Mesenchymal stem cell (in vitro differentiated cells and primary cell): ENCODE measurements around the gene ANGEL1.

Experiments used
- DNase-seq: peaks from one replicate; pipeline ENCODE4 v3.0.0-alpha.2; 2013
- H2AFZ ChIP-seq: one replicate; pipeline ENCODE4 v1.6.1; 2013; ENCODE audit warnings: low read depth, mild to moderate bottlenecking, control low read depth, inconsistent platforms, low read length, moderate library complexity
- H2AK5ac ChIP-seq: 2 replicates; pipeline ENCODE4 v1.6.1; 2013; ENCODE audit warnings: low read length, moderate library complexity, mild to moderate bottlenecking, inconsistent platforms; ENCODE audit not compliant: severe bottlenecking
- H2BK120ac ChIP-seq: one replicate; pipeline ENCODE4 v1.6.1; 2013; ENCODE audit warnings: low read depth, mild to moderate bottlenecking, inconsistent platforms, low read length, moderate library complexity
- H2BK12ac ChIP-seq, 2 experiments: one replicate each; pipeline ENCODE4 v1.6.1; 2013; ENCODE audit warnings: inconsistent platforms in 2 of 2, low read length in 2 of 2, mild to moderate bottlenecking in 2 of 2, moderate library complexity in 2 of 2, control low read depth in 1 of 2
- H2BK15ac ChIP-seq: one replicate; pipeline ENCODE4 v1.6.1; 2013; ENCODE audit warnings: mild to moderate bottlenecking, low read depth, inconsistent platforms; ENCODE audit not compliant: poor library complexity, severe bottlenecking
- H2BK5ac ChIP-seq: 2 replicates; pipeline ENCODE4 v1.6.1; 2013; ENCODE audit warnings: low read depth, mild to moderate bottlenecking, low read length, control low read depth, inconsistent platforms; ENCODE audit not compliant: poor library complexity, severe bottlenecking
- H3K14ac ChIP-seq, 2 experiments: one replicate each; pipeline ENCODE4 v1.6.1; 2013; ENCODE audit warnings: inconsistent platforms in 2 of 2, low read length in 2 of 2, control low read depth in 1 of 2, mild to moderate bottlenecking in 1 of 2, moderate library complexity in 1 of 2
- H3K18ac ChIP-seq, 2 experiments: one replicate each; pipeline ENCODE4 v1.6.1; 2013; ENCODE audit warnings: inconsistent platforms in 2 of 2, low read length in 2 of 2, control low read depth in 1 of 2, low read depth in 1 of 2, mild to moderate bottlenecking in 1 of 2
- H3K23ac ChIP-seq, 2 experiments: one replicate each; pipeline ENCODE4 v1.6.1; 2013; ENCODE audit warnings: inconsistent platforms in 2 of 2, low read length in 2 of 2, mild to moderate bottlenecking in 2 of 2, moderate library complexity in 2 of 2, control low read depth in 1 of 2
- H3K27ac ChIP-seq: 2 replicates; pipeline ENCODE4 v1.5.1; 2013; ENCODE audit warnings: mild to moderate bottlenecking, moderate library complexity, low read length, control low read depth, inconsistent platforms; ENCODE audit not compliant: poor library complexity, severe bottlenecking
- H3K27me3 ChIP-seq, 2 experiments: 2 replicates each; pipeline versions ENCODE4 v1.6.1 to v1.7.0; 2013; ENCODE audit warnings: low read length in 2 of 2, mild to moderate bottlenecking in 2 of 2, moderate library complexity in 2 of 2, control low read depth in 1 of 2, inconsistent platforms in 1 of 2; ENCODE audit not compliant: control insufficient read depth in 1 of 2, insufficient read depth in 1 of 2
- H3K36me3 ChIP-seq, 2 experiments: 2 replicates each; pipeline versions ENCODE4 v1.6.1 to v1.7.0; 2013; ENCODE audit warnings: low read length in 2 of 2, control low read depth in 1 of 2, inconsistent platforms in 1 of 2, low read depth in 1 of 2, mild to moderate bottlenecking in 1 of 2; ENCODE audit not compliant: insufficient read depth in 2 of 2, control insufficient read depth in 1 of 2
- H3K4ac ChIP-seq, 2 experiments: one replicate each; pipeline ENCODE4 v1.6.1; 2013; ENCODE audit warnings: inconsistent platforms in 2 of 2, low read length in 2 of 2, mild to moderate bottlenecking in 2 of 2, moderate library complexity in 2 of 2, control low read depth in 1 of 2, low read depth in 1 of 2
- H3K4me1 ChIP-seq: 2 replicates; pipeline ENCODE4 v1.6.1; 2013; ENCODE audit warnings: low read depth, low read length, control low read depth; ENCODE audit not compliant: control insufficient read depth, insufficient read depth
- H3K4me2 ChIP-seq: 2 replicates; pipeline ENCODE4 v1.6.1; 2013; ENCODE audit warnings: low read length, mild to moderate bottlenecking, inconsistent platforms; ENCODE audit not compliant: poor library complexity, severe bottlenecking
- H3K4me3 ChIP-seq, 2 experiments: 2 replicates each; pipeline versions ENCODE4 v1.5.1 to v1.7.0; 2013; ENCODE audit warnings: low read length in 2 of 2, mild to moderate bottlenecking in 2 of 2, control low read depth in 1 of 2, low read depth in 1 of 2; ENCODE audit not compliant: insufficient read depth in 1 of 2
- H3K79me1 ChIP-seq: replicated peaks from 2 replicates; pipeline ENCODE4 v1.6.1; 2013; ENCODE audit warnings: mild to moderate bottlenecking, control low read depth, low read length, inconsistent platforms; ENCODE audit not compliant: poor library complexity, severe bottlenecking
- H3K9ac ChIP-seq: 2 replicates; pipeline ENCODE4 v1.7.0; 2013; ENCODE audit warnings: mild to moderate bottlenecking, low read length, moderate library complexity
- H3K9me3 ChIP-seq: 2 replicates; pipeline ENCODE4 v1.7.0; 2013; ENCODE audit warnings: mild to moderate bottlenecking, low read length; ENCODE audit not compliant: control insufficient read depth
- H4K8ac ChIP-seq: one replicate; pipeline ENCODE4 v1.6.1; 2013; ENCODE audit warnings: inconsistent platforms, mild to moderate bottlenecking, low read length, moderate library complexity
- H4K91ac ChIP-seq: one replicate; pipeline ENCODE4 v1.6.1; 2013; ENCODE audit warnings: mild to moderate bottlenecking, low read length, inconsistent platforms
- WGBS: methylation state at CpG from one replicate; pipeline ENCODE4 v1.1.7; 2013; ENCODE audit warnings: mixed read lengths; 5-methylcytosine and 5-hydroxymethylcytosine counted together

Gene ANGEL1

DNA sequence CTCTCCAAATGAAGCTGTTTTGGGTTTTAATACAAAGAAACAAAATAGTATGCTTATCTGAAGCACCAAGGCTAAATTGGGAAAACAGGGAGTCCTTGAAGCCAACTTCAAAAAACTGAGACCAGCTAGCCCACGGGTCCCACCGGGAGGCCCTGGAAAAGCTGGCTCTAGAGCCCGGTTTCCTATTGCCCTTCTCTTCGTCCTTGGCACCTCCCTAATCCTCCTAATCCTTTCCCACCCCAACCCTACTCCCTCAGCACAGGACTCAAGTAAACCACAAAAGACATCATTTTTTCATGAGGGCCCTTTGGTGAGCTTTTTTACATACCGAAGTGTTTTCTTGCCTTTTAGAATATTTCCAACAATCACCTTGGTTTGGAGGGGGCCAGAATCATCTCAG is 24.8 kb upstream of the ANGEL1 start:
- Histone ChIP-seq H3K27me3 (peaks cover 9 to 14% of the 10 kb centered on the region in 2 experiments), H2BK120ac (no peak overlapping the region), H3K36me3 (no peaks in the 10 kb centered on the region), H4K8ac (no peak overlapping the region), H3K14ac (no peak overlapping the region), H3K4me1 (no peaks in the 10 kb centered on the region), H3K18ac (no peak overlapping the region), H3K23ac (no peak overlapping the region), H3K4ac (no peak overlapping the region), H2BK5ac (no peak overlapping the region), H2BK12ac (no peak overlapping the region), H3K4me3 (no peak overlapping the region), H3K4me2 (no peak overlapping the region), H2AFZ (no peak overlapping the region), H2AK5ac (no peak overlapping the region), H3K79me1 (no peaks in the 10 kb centered on the region), H2BK15ac (no peak overlapping the region), H3K9ac (no peak overlapping the region), H3K9me3 (no peaks in the 10 kb centered on the region), H3K27ac (no peak overlapping the region), H4K91ac (no peak overlapping the region)
- 74% methylated on average over 5 of the region's 5 CpGs for WGBS
- DNase-seq: no peak

DNA sequence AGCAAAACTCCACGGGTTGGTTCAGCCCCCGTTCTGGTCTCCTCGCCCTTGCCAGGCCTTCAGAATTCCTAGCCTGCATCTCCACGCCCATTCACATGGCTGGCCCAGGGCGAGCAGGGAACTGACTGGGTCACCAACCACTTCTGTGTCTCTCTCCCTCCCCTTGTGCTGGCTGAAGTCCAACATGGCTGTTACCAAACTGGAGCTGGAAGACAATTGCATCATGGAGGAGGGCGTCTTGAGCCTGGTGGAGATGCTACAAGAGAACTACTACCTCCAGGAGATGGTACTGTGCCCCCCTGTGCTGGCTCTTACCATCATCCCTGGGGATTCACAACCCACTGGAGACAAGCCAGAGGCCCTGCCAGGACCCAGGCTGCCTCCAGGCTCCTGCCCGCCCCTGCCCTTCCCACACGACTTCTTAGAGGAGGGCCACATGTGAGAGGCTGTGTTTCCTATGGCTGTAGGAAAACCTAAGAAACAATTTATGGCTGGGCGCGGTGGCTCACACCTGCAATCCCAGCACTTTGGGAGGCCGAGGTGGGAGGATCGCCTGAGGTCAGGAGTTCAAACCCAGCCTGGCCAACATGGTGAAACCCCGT is 23.4 kb upstream of the ANGEL1 start:
- Histone ChIP-seq H3K4me2 (no peak overlapping the region), H3K14ac (no peak overlapping the region), H2BK12ac (no peak overlapping the region), H3K4me3 (no peak overlapping the region), H4K91ac (no peak overlapping the region), H4K8ac (no peak overlapping the region), H2AFZ (no peak overlapping the region), H2BK5ac (no peak overlapping the region), H2AK5ac (no peak overlapping the region), H3K27me3 (peaks cover 11 to 12% of the 10 kb centered on the region in 2 experiments), H2BK15ac (no peak overlapping the region), H3K4ac (no peak overlapping the region), H3K9ac (no peak overlapping the region), H3K36me3 (no peaks in the 10 kb centered on the region), H3K9me3 (no peaks in the 10 kb centered on the region), H3K23ac (no peak overlapping the region), H3K18ac (no peak overlapping the region), H3K79me1 (no peaks in the 10 kb centered on the region), H3K27ac (no peak overlapping the region), H3K4me1 (no peaks in the 10 kb centered on the region), H2BK120ac (no peak overlapping the region)
- no peak for DNase-seq
- WGBS: 86% methylated on average over 13 of the region's 13 CpGs

DNA sequence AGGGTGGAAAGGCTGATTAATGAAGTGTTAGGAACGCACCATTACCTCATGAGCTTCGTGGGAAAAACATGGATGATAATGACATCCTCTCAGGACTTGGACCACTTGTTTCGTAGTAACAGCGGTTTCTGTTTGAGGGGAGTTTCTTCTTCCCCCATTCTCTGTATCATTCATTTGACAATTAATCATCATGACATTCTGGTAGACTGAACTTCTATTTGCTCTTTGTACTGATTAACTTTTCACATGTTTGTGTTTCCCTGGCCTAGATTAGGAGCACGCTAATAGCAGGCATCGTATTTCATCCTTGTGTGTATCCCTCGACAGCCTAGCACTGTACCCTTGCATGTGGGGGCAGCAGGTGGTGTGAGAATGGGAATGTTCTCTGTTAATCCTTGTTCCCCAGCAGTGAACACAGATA is 21.6 kb upstream of the ANGEL1 start:
- no peak overlapping the region for H3K4me2 ChIP-seq
- H2BK12ac ChIP-seq: no peak overlapping the region
- H4K91ac ChIP-seq: no peak overlapping the region
- H2AK5ac ChIP-seq: no peak overlapping the region
- H3K79me1 ChIP-seq: no peaks in the 10 kb centered on the region
- no peak overlapping the region for H4K8ac ChIP-seq
- H2BK120ac ChIP-seq: no peak overlapping the region
- H2BK5ac ChIP-seq: no peak overlapping the region
- H2AFZ ChIP-seq: no peak overlapping the region
- no peak overlapping the region for H3K14ac ChIP-seq
- H3K23ac ChIP-seq: no peak overlapping the region
- H3K18ac ChIP-seq: no peak overlapping the region
- peaks cover 12 to 17% of the 10 kb centered on the region in 2 experiments for H3K27me3 ChIP-seq
- H3K27ac ChIP-seq: no peak overlapping the region
- no peak overlapping the region for H3K4ac ChIP-seq
- H2BK15ac ChIP-seq: no peak overlapping the region
- no peaks in the 10 kb centered on the region for H3K36me3 ChIP-seq
- DNase-seq: no peak
- no peak overlapping the region for H3K4me3 ChIP-seq
- no peaks in the 10 kb centered on the region for H3K9me3 ChIP-seq
- H3K4me1 ChIP-seq: no peaks in the 10 kb centered on the region
- no peak overlapping the region for H3K9ac ChIP-seq
- WGBS: 66% methylated on average over 7 of the region's 7 CpGs

DNA sequence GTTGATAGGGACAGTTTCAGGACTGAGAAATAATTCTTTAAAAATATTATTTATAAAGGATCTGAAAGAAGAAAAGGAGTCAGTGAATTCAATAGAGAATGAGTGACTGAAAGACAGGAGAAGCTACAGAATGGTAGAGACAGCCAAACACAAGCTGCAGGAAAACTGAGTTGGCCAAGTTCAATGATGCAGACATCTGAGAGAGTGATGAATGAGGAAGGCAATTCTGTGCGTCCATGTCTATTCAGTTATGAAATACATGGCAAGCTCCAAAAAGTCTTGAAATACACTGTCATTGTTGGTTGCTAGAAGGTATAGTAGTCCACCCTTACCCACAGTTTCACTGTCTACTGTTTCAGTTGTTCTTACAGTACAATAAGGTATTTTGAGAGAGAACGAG is 20.3 kb upstream of the ANGEL1 start:
- H2AFZ ChIP-seq: no peak overlapping the region
- no peak overlapping the region for H2BK15ac ChIP-seq
- H4K91ac ChIP-seq: no peak overlapping the region
- no peak overlapping the region for H2AK5ac ChIP-seq
- no peaks in the 10 kb centered on the region for H3K4me1 ChIP-seq
- H3K79me1 ChIP-seq: no peaks in the 10 kb centered on the region
- DNase-seq: no peak
- no peaks in the 10 kb centered on the region for H3K36me3 ChIP-seq
- H4K8ac ChIP-seq: no peak overlapping the region
- H3K23ac ChIP-seq: no peak overlapping the region
- no peak overlapping the region for H3K14ac ChIP-seq
- H3K27me3 ChIP-seq: peaks cover 5 to 28% of the 10 kb centered on the region in 2 experiments
- H3K9me3 ChIP-seq: no peaks in the 10 kb centered on the region
- no peak overlapping the region for H3K18ac ChIP-seq
- H3K4ac ChIP-seq: no peak overlapping the region
- no peak overlapping the region for H3K9ac ChIP-seq
- WGBS: 90% methylated on average over 2 of the region's 2 CpGs
- no peak overlapping the region for H3K27ac ChIP-seq
- no peak overlapping the region for H3K4me3 ChIP-seq
- H2BK120ac ChIP-seq: no peak overlapping the region
- no peak overlapping the region for H2BK12ac ChIP-seq
- no peak overlapping the region for H3K4me2 ChIP-seq
- H2BK5ac ChIP-seq: no peak overlapping the region
